Adipose tissue (tissue), 3 donors: Measurements from ENCODE around the gene TULP4. TPM values are rescaled to one million over a fixed set of nuclear protein-coding genes. Genes with fewer than 3 reads are reported as not detected.
"Not testable (repeated sequence)": the region's sequence is repeated elsewhere in the genome, so short reads cannot be mapped to it uniquely, and the experiment has no call there.

Experiments used
- H3K27ac ChIP-seq: one replicate; pipeline ENCODE4 v1.5.1; 2013; ENCODE audit warnings: low read depth, low read length
- WGBS, 3 donors: extraction: QIAGEN DNeasy Blood & Tissue Kit; methylation state at CpG; one replicate each; pipeline ENCODE4 v1.1.7; 2013; 5-methylcytosine and 5-hydroxymethylcytosine counted together
- polyA plus RNA-seq, 3 donors: library from polyadenylated mRNA; stranded (reverse); fragments of 200-250 nt; gene quantifications; one replicate each; pipeline ENCODE4 v1.2.3, GENCODE V29; 2013
- donor health status: healthy with polysubstance abuse.
- donor health status: Bipolar disorder and iron deficiency.
- donor health status: healthy.

TULP4 gene
- polyA plus RNA-seq, 3 donors: 2.5 to 7.3 (median 6.6) TPM

- no peak overlapping the region for H3K27ac ChIP-seq
These were observed 89.9 kb downstream of the TULP4 start for GRCh38 chr6:158402184-158402583.

GRCh38 chr6:158405321-158405831 is 93.1 kb downstream of the TULP4 start:
- not testable (repeated sequence) for H3K27ac ChIP-seq
- 64 to 74% (median 70%) methylated on average over 12 of the region's 12 CpGs for WGBS, 3 donors

GRCh38 chr6:158405933-158406332 is 93.7 kb downstream of the TULP4 start:
- 85 to 98% (median 95%) methylated on average over 2 of the region's 2 CpGs for WGBS, 3 donors
- H3K27ac ChIP-seq: no peak overlapping the region

GRCh38 chr6:158406736-158407135 is 94.5 kb downstream of the TULP4 start:
- no peak overlapping the region for H3K27ac ChIP-seq
- 74 to 86% (median 85%) methylated on average over 2 of the region's 2 CpGs for WGBS, 3 donors

GRCh38 chr6:158408013-158408412 is 95.7 kb downstream of the TULP4 start:
- WGBS, 3 donors: 92 to 96% (median 93%) methylated on average over 9 of the region's 9 CpGs
- H3K27ac ChIP-seq: no peak overlapping the region

- 30 to 64% (median 53%) methylated on average over 9 of the region's 9 CpGs for WGBS, 3 donors
- no peak overlapping the region for H3K27ac ChIP-seq
These were observed 96.4 kb downstream of the TULP4 start for GRCh38 chr6:158408552-158409130.

- WGBS, 3 donors: 32 to 76% (median 35%) methylated on average over 3 of the region's 3 CpGs
- no peak overlapping the region for H3K27ac ChIP-seq
These were observed 97.2 kb downstream of the TULP4 start for GRCh38 chr6:158409451-158409850.

- WGBS, 3 donors: 71 to 80% (median 78%) methylated on average over 8 of the region's 8 CpGs
- no peak overlapping the region for H3K27ac ChIP-seq
These were observed 98.5 kb downstream of the TULP4 start for GRCh38 chr6:158410784-158411183.

- H3K27ac ChIP-seq: no peak overlapping the region
- WGBS, 3 donors: 92 to 94% (median 93%) methylated on average over 4 of the region's 4 CpGs
These were observed 99.7 kb downstream of the TULP4 start for GRCh38 chr6:158411998-158412397.

GRCh38 chr6:158413028-158413427 is 100.8 kb downstream of the TULP4 start:
- 96 to 98% (median 97%) methylated on average over 16 of the region's 16 CpGs for WGBS, 3 donors
- H3K27ac ChIP-seq: no peak overlapping the region

- WGBS, 3 donors: 79 to 95% (median 94%) methylated on average over 5 of the region's 5 CpGs
- no peak overlapping the region for H3K27ac ChIP-seq
These were observed 101.7 kb downstream of the TULP4 start for GRCh38 chr6:158413814-158414565.

- 84 to 88% (median 87%) methylated on average over 5 of the region's 5 CpGs for WGBS, 3 donors
- H3K27ac ChIP-seq: no peak overlapping the region
These were observed 102.6 kb downstream of the TULP4 start for GRCh38 chr6:158414851-158415262.

- 85 to 94% (median 91%) methylated on average over 7 of the region's 7 CpGs for WGBS, 3 donors
- H3K27ac ChIP-seq: no peak overlapping the region
These were observed 103.4 kb downstream of the TULP4 start for GRCh38 chr6:158415666-158416065.

GRCh38 chr6:158416883-158417759 is 104.9 kb downstream of the TULP4 start:
- H3K27ac ChIP-seq: no peak overlapping the region
- 77 to 91% (median 90%) methylated on average over 4 of the region's 4 CpGs for WGBS, 3 donors

- 70 to 89% (median 84%) methylated on average over 1 of the region's 1 CpG for WGBS, 3 donors
- H3K27ac ChIP-seq: no peak overlapping the region
These were observed 105.5 kb downstream of the TULP4 start for GRCh38 chr6:158417760-158418098.

GRCh38 chr6:158418501-158418900 is 106.2 kb downstream of the TULP4 start:
- WGBS, 3 donors: 84 to 100% (median 90%) methylated on average over 2 of the region's 2 CpGs
- no peak overlapping the region for H3K27ac ChIP-seq

- 97 to 100% (median 98%) methylated on average over 2 of the region's 2 CpGs for WGBS, 3 donors
- H3K27ac ChIP-seq: no peak overlapping the region
These were observed 107.2 kb downstream of the TULP4 start for GRCh38 chr6:158419339-158419909.

GRCh38 chr6:158421381-158421780 is 109.1 kb downstream of the TULP4 start:
- 93 to 97% (median 96%) methylated on average over 4 of the region's 4 CpGs for WGBS, 3 donors
- no peak overlapping the region for H3K27ac ChIP-seq
